ENCODE measurements around the gene LIPJ.

LIPJ gene

GRCh38 chr10:88608052-88608732 lies 21.6 kb downstream of the LIPJ start:
- DNase-seq: no peak

- no peak for DNase-seq
Observed at GRCh38 chr10:88608780-88609179, 22.2 kb downstream of the LIPJ start.

GRCh38 chr10:88616250-88616977 lies 29.9 kb downstream of the LIPJ start:
- DNase-seq: peak in 1 of 2 experiments; percentile 3

GRCh38 chr10:88617772-88618300 lies 31.3 kb downstream of the LIPJ start:
- DNase-seq: no peak

GRCh38 chr10:88618496-88618895 lies 31.9 kb downstream of the LIPJ start:
- no peak for DNase-seq

GRCh38 chr10:88620441-88620840 lies 33.9 kb downstream of the LIPJ start:
- DNase-seq: no peak

GRCh38 chr10:88623835-88624234 lies 37.3 kb downstream of the LIPJ start:
- no peak for DNase-seq

- no peak for DNase-seq
Observed at GRCh38 chr10:88624840-88625239, 38.3 kb downstream of the LIPJ start.

- no peak for DNase-seq
Observed at GRCh38 chr10:88640186-88640585, 53.6 kb downstream of the LIPJ start.

GRCh38 chr10:88642209-88642608 lies 55.6 kb downstream of the LIPJ start:
- DNase-seq: no peak

GRCh38 chr10:88642963-88643362 lies 56.4 kb downstream of the LIPJ start:
- DNase-seq: no peak

- DNase-seq: no peak
Observed at GRCh38 chr10:88647061-88647615, 60.6 kb downstream of the LIPJ start.

GRCh38 chr10:88651101-88651551 lies 64.6 kb downstream of the LIPJ start:
- DNase-seq: no peak

GRCh38 chr10:88652616-88653015 lies 66.1 kb downstream of the LIPJ start:
- no peak for DNase-seq

Measured in NCI-H446 (cell line).